Vagina (tissue), 2 donors: ENCODE measurements around the gene ARL5A.

Experiments used
- CTCF ChIP-seq, 3 experiments: fragments of 450-650 bp in 2 of 3; fragments of 200-600 bp in 1 of 3; sonication (generic) in 1 of 3; IDR thresholded peaks; one replicate each; pipeline ENCODE4 v1.5.1; 2017 to 2019; ENCODE audit warnings: antibody characterized with exemption in 3 of 3, mild to moderate bottlenecking in 2 of 3, moderate library complexity in 2 of 3
- POLR2AphosphoS5 ChIP-seq, 2 donors: sonication (generic); formaldehyde crosslinking; IDR thresholded peaks; one replicate each; pipeline ENCODE4 v1.9.0; 2017; ENCODE audit warnings: antibody characterized with exemption in 2 of 2, mild to moderate bottlenecking in 2 of 2, low read depth in 1 of 2; ENCODE audit not compliant: insufficient read depth in 1 of 2

- no peak for TF ChIP-seq POLR2AphosphoS5 (IDR thresholded peaks at IDR 0.05; ENCODE audit: insufficient read depth in 1 of 2, low read depth in 1 of 2)
- TF ChIP-seq CTCF (IDR thresholded peaks at IDR 0.05), result no peak
Observed at GRCh38 chr2:151860210-151860609, 32.0 kb upstream of the ARL5A start.
